A549 (cell line): Measurements from ENCODE around the gene RHD.
"Not testable (repeated sequence)": the region's sequence is repeated elsewhere in the genome, so short reads cannot be mapped to it uniquely, and the experiment has no call there.

Experiments
- CBX2 ChIP-seq: fragments of 200-600 bp; sonication (generic); IDR thresholded peaks from 2 replicates; pipeline ENCODE4 v1.6.1; 2016; ENCODE audit warnings: low read depth, mild to moderate bottlenecking, borderline replicate concordance
- CHD4 ChIP-seq: fragments of 200-600 bp; sonication (generic); IDR thresholded peaks from 2 replicates; pipeline ENCODE4 v1.6.1; 2016; ENCODE audit warnings: antibody characterized with exemption, mild to moderate bottlenecking, borderline replicate concordance
- EP300 ChIP-seq, 2 experiments: fragments of >200 bp; sonication (Bioruptor Twin); formaldehyde crosslinking; IDR thresholded peaks; 2 replicates in 1 of 2; 3 replicates in 1 of 2; pipeline ENCODE4 v1.6.1; 2016 to 2017
- MAFK ChIP-seq: fragments of 450-650 bp; IDR thresholded peaks from 2 replicates; pipeline ENCODE4 v1.6.1; 2014; ENCODE audit not compliant: partially characterized antibody
- POLR2A ChIP-seq: IDR thresholded peaks from 2 replicates; pipeline ENCODE4 v1.6.1; 2012; ENCODE audit warnings: mild to moderate bottlenecking, low read length
- RAD21 ChIP-seq, 2 experiments: fragments of >200 bp in 1 of 2; sonication (Bioruptor Twin) in 1 of 2; formaldehyde crosslinking in 1 of 2; IDR thresholded peaks in 1 of 2; conservative IDR thresholded peaks in 1 of 2; 2 replicates in 1 of 2; 3 replicates in 1 of 2; pipeline ENCODE4 v1.6.1; 2012 to 2018; ENCODE audit warnings: inconsistent platforms in 1 of 2
- RFX5 ChIP-seq: fragments of 450-650 bp; IDR thresholded peaks from 2 replicates; pipeline ENCODE4 v1.7.1; 2014; ENCODE audit warnings: antibody characterized with exemption, mild to moderate bottlenecking, moderate library complexity
- ZFP36 ChIP-seq: fragments of 450-650 bp; IDR thresholded peaks from 2 replicates; pipeline ENCODE4 v1.6.1; 2014; ENCODE audit warnings: borderline replicate concordance; ENCODE audit not compliant: partially characterized antibody
- TF ChIP-seq, protein P1 (sequence below): fragments of >200 bp; sonication (Bioruptor Twin); formaldehyde crosslinking; IDR thresholded peaks from 3 replicates; pipeline ENCODE4 v1.5.1; 2016
- TF ChIP-seq, protein P2 (sequence below): fragments of 450-650 bp; IDR thresholded peaks from 2 replicates; pipeline ENCODE4 v1.6.1; 2014; ENCODE audit warnings: antibody characterized with exemption
- TF ChIP-seq, protein P3 (sequence below): fragments of 200-600 bp; sonication (generic); IDR thresholded peaks from 2 replicates; pipeline ENCODE4 v1.6.1; 2016; ENCODE audit warnings: antibody characterized with exemption, mild to moderate bottlenecking, moderate library complexity
- TF ChIP-seq, protein P4 (sequence below): fragments of >200 bp; sonication (Bioruptor Twin); formaldehyde crosslinking; IDR thresholded peaks from 2 replicates; pipeline ENCODE4 v1.6.1; 2016
- TF ChIP-seq, protein P5 (sequence below): fragments of 250-450 bp; sonication (Bioruptor Pico); IDR thresholded peaks from 2 replicates; pipeline ENCODE4 v1.5.0; 2020; ENCODE audit warnings: low read depth, mild to moderate bottlenecking, moderate library complexity

DNA sequence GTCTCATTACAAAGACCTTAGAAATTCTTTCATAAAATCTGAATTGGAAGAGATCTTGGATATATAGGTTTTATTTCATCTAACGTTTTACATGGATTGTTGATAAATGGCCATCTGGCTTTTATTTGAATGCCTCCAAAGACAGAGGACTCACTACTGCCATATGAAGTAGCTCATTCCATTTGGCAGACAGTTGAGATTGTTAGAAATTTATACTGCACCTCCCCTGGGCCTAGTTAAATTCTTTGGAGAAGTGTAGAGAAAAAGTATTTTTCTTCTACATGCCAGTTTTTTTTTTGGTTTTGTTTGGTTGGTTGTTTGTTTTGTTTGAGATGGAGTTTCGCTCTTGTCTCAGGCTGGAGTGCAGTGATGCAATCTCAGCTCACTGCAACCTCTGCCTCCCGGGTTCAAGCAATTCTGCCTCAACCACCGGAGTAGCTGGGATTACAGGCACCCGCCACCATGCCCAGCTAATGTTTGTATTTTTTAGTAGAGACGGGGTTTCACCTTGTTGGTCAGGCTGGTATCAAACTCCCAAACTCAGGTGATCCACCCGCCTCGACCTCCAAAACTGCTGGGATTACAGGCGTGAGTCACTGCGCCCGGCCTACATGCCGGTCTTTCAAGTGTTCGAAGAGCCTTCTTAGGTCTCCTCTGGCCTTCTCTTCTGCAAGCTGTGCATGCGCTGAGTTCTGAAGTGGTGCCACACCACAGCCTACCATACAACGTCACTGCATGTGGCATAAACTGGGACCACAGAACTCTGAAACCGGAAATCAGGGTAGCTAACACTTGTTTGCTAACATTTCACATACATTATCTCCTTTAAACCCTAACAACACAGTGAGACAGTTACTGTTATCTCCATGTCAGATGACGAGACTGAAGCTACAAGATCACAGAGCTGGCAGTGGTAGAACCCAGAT lies 90.6 kb downstream of the RHD start:
- TF ChIP-seq, protein P1, sequence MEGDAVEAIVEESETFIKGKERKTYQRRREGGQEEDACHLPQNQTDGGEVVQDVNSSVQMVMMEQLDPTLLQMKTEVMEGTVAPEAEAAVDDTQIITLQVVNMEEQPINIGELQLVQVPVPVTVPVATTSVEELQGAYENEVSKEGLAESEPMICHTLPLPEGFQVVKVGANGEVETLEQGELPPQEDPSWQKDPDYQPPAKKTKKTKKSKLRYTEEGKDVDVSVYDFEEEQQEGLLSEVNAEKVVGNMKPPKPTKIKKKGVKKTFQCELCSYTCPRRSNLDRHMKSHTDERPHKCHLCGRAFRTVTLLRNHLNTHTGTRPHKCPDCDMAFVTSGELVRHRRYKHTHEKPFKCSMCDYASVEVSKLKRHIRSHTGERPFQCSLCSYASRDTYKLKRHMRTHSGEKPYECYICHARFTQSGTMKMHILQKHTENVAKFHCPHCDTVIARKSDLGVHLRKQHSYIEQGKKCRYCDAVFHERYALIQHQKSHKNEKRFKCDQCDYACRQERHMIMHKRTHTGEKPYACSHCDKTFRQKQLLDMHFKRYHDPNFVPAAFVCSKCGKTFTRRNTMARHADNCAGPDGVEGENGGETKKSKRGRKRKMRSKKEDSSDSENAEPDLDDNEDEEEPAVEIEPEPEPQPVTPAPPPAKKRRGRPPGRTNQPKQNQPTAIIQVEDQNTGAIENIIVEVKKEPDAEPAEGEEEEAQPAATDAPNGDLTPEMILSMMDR = not testable (repeated sequence)
- not testable (repeated sequence) for TF ChIP-seq RAD21 (conservative IDR thresholded peaks at IDR 0.05 in 1 of 2, IDR thresholded peaks at IDR 0.05 in 1 of 2); EP300 (IDR thresholded peaks at IDR 0.05); CHD4; MAFK; RFX5; POLR2A; CBX2; ZFP36
- TF ChIP-seq, protein P2, sequence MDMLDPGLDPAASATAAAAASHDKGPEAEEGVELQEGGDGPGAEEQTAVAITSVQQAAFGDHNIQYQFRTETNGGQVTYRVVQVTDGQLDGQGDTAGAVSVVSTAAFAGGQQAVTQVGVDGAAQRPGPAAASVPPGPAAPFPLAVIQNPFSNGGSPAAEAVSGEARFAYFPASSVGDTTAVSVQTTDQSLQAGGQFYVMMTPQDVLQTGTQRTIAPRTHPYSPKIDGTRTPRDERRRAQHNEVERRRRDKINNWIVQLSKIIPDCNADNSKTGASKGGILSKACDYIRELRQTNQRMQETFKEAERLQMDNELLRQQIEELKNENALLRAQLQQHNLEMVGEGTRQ = not testable (repeated sequence)
- TF ChIP-seq, protein P3, sequence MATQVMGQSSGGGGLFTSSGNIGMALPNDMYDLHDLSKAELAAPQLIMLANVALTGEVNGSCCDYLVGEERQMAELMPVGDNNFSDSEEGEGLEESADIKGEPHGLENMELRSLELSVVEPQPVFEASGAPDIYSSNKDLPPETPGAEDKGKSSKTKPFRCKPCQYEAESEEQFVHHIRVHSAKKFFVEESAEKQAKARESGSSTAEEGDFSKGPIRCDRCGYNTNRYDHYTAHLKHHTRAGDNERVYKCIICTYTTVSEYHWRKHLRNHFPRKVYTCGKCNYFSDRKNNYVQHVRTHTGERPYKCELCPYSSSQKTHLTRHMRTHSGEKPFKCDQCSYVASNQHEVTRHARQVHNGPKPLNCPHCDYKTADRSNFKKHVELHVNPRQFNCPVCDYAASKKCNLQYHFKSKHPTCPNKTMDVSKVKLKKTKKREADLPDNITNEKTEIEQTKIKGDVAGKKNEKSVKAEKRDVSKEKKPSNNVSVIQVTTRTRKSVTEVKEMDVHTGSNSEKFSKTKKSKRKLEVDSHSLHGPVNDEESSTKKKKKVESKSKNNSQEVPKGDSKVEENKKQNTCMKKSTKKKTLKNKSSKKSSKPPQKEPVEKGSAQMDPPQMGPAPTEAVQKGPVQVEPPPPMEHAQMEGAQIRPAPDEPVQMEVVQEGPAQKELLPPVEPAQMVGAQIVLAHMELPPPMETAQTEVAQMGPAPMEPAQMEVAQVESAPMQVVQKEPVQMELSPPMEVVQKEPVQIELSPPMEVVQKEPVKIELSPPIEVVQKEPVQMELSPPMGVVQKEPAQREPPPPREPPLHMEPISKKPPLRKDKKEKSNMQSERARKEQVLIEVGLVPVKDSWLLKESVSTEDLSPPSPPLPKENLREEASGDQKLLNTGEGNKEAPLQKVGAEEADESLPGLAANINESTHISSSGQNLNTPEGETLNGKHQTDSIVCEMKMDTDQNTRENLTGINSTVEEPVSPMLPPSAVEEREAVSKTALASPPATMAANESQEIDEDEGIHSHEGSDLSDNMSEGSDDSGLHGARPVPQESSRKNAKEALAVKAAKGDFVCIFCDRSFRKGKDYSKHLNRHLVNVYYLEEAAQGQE = not testable (repeated sequence)
- TF ChIP-seq, protein P4, sequence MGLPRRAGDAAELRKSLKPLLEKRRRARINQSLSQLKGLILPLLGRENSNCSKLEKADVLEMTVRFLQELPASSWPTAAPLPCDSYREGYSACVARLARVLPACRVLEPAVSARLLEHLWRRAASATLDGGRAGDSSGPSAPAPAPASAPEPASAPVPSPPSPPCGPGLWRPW = not testable (repeated sequence)
- TF ChIP-seq, protein P5, sequence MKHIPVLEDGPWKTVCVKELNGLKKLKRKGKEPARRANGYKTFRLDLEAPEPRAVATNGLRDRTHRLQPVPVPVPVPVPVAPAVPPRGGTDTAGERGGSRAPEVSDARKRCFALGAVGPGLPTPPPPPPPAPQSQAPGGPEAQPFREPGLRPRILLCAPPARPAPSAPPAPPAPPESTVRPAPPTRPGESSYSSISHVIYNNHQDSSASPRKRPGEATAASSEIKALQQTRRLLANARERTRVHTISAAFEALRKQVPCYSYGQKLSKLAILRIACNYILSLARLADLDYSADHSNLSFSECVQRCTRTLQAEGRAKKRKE (CRISPR knock-in tag) = not testable (repeated sequence)
